Putamen (tissue), 1 donor: ENCODE results near the gene FLNA.
"Not testable (repeated sequence)": the region's sequence is repeated elsewhere in the genome, so short reads cannot be mapped to it uniquely, and the experiment has no call there.

Experiments used
- DNase-seq: peaks from one replicate; pipeline ENCODE4 v3.0.0-alpha.2; 2016; ENCODE audit warnings: low spot score

The FLNA gene

GRCh38 chrX:154343063-154343462 lies 31.4 kb downstream of the FLNA start:
- not testable (repeated sequence) for DNase-seq

GRCh38 chrX:154341399-154342298 lies 32.8 kb downstream of the FLNA start:
- DNase-seq = not testable (repeated sequence)

- DNase-seq = no peak
Measured at GRCh38 chrX:154334496-154334895, 39.9 kb downstream of the FLNA start.

- DNase-seq = no peak
Measured at GRCh38 chrX:154333837-154334271, 40.6 kb downstream of the FLNA start.

- no peak for DNase-seq
Measured at GRCh38 chrX:154333116-154333515, 41.3 kb downstream of the FLNA start.

GRCh38 chrX:154332561-154332960 lies 41.9 kb downstream of the FLNA start:
- DNase-seq = no peak

GRCh38 chrX:154329294-154329693 lies 45.1 kb downstream of the FLNA start:
- DNase-seq = no peak

- DNase-seq = no peak
Measured at GRCh38 chrX:154328646-154329045, 45.8 kb downstream of the FLNA start.

- DNase-seq = no peak
Measured at GRCh38 chrX:154327038-154327820, 47.2 kb downstream of the FLNA start.

- DNase-seq = no peak
Measured at GRCh38 chrX:154325541-154325940, 48.9 kb downstream of the FLNA start.

GRCh38 chrX:154323537-154323936 lies 50.9 kb downstream of the FLNA start:
- DNase-seq = no peak

- no peak for DNase-seq
Measured at GRCh38 chrX:154322890-154323289, 51.5 kb downstream of the FLNA start.

GRCh38 chrX:154321594-154321993 lies 52.8 kb downstream of the FLNA start:
- DNase-seq = no peak

- no peak for DNase-seq
Measured at GRCh38 chrX:154321152-154321551, 53.3 kb downstream of the FLNA start.

GRCh38 chrX:154320406-154320805 lies 54.0 kb downstream of the FLNA start:
- DNase-seq = no peak

- DNase-seq = no peak
Measured at GRCh38 chrX:154317391-154317995, 56.9 kb downstream of the FLNA start.

GRCh38 chrX:154315416-154315815 lies 59.0 kb downstream of the FLNA start:
- no peak for DNase-seq

GRCh38 chrX:154313147-154313546 lies 61.3 kb downstream of the FLNA start:
- DNase-seq = no peak

- DNase-seq = no peak
Measured at GRCh38 chrX:154312116-154312515, 62.3 kb downstream of the FLNA start.

- DNase-seq = no peak
Measured at GRCh38 chrX:154310616-154311536, 63.6 kb downstream of the FLNA start.

- no peak for DNase-seq
Measured at GRCh38 chrX:154309041-154309775, 65.2 kb downstream of the FLNA start.
